GM23338 (cell line): Measurements from ENCODE around the gene TAF12. TPM values are rescaled to one million over a fixed set of nuclear protein-coding genes. Genes with fewer than 3 reads are reported as not detected.

ENCODE experiments used
- ATAC-seq: fragments of 200-7000 bp; cut with Tn5 transposase; 3 replicates; pipeline ENCODE4 v1.9.1; 2020
- DNase-seq: peaks from one replicate; pipeline ENCODE4 v3.0.0-alpha.2; 2015; ENCODE audit warnings: low spot score
- H2AFZ ChIP-seq: fragments of 200-600 bp; sonication (generic); 2 replicates; pipeline ENCODE4 v1.8.0; 2016; ENCODE audit warnings: antibody characterized with exemption, mild to moderate bottlenecking, moderate library complexity
- H3F3A ChIP-seq: fragments of 200-600 bp; sonication (generic); replicated peaks from 2 replicates; pipeline ENCODE4 v1.8.0; 2017; ENCODE audit warnings: antibody characterized with exemption, mixed run types, low read depth
- H3K27ac ChIP-seq: fragments of 200-600 bp; sonication (generic); 2 replicates; pipeline ENCODE4 v1.6.1; 2016; ENCODE audit warnings: low read depth
- H3K27me3 ChIP-seq: fragments of 200-600 bp; sonication (generic); 2 replicates; pipeline ENCODE4 v1.8.0; 2016; ENCODE audit warnings: mild to moderate bottlenecking, mixed run types, moderate library complexity; ENCODE audit not compliant: insufficient read depth
- H3K36me3 ChIP-seq: fragments of 200-600 bp; sonication (generic); 2 replicates; pipeline ENCODE4 v1.8.0; 2016; ENCODE audit warnings: mild to moderate bottlenecking; ENCODE audit not compliant: insufficient read depth
- H3K4me1 ChIP-seq: fragments of 200-600 bp; sonication (generic); 2 replicates; pipeline ENCODE4 v1.8.0; 2016; ENCODE audit warnings: mild to moderate bottlenecking, moderate library complexity; ENCODE audit not compliant: insufficient read depth
- H3K4me2 ChIP-seq: fragments of 200-600 bp; sonication (generic); 2 replicates; pipeline ENCODE4 v1.7.1; 2017; ENCODE audit warnings: mixed run types
- H3K4me3 ChIP-seq: fragments of 200-600 bp; sonication (generic); 2 replicates; pipeline ENCODE4 v1.6.1; 2016; ENCODE audit warnings: mixed run types
- H3K79me2 ChIP-seq: fragments of 200-600 bp; sonication (generic); replicated peaks from 2 replicates; pipeline ENCODE4 v1.8.0; 2017; ENCODE audit warnings: mild to moderate bottlenecking; ENCODE audit not compliant: insufficient read depth
- H3K9me2 ChIP-seq: fragments of 200-600 bp; sonication (generic); 2 replicates; pipeline ENCODE4 v1.8.0; 2017; ENCODE audit not compliant: insufficient read depth
- H4K20me1 ChIP-seq: fragments of 200-600 bp; sonication (generic); replicated peaks from 2 replicates; pipeline ENCODE4 v1.8.0; 2017; ENCODE audit warnings: mild to moderate bottlenecking; ENCODE audit not compliant: insufficient read depth
- H3K27ac Mint-ChIP-seq: 2 replicates; pipeline ENCODE4 v1.8.0; 2020; ENCODE audit warnings: inconsistent platforms, mild to moderate bottlenecking, moderate library complexity, mixed read lengths
- H3K27me3 Mint-ChIP-seq: 3 replicates; pipeline ENCODE4 v1.8.0; 2022; ENCODE audit warnings: low read depth, mild to moderate bottlenecking, moderate library complexity, mixed read lengths, inconsistent platforms; ENCODE audit not compliant: insufficient read depth, poor library complexity
- H3K36me3 Mint-ChIP-seq: 3 replicates; pipeline ENCODE4 v1.8.0; 2021; ENCODE audit warnings: low read depth, mild to moderate bottlenecking, inconsistent platforms, moderate library complexity, mixed read lengths
- H3K4me1 Mint-ChIP-seq: 3 replicates; pipeline ENCODE4 v1.8.0; 2020; ENCODE audit warnings: mild to moderate bottlenecking, inconsistent platforms, mixed read lengths
- H3K4me3 Mint-ChIP-seq: 3 replicates; pipeline ENCODE4 v1.8.0; 2021; ENCODE audit warnings: moderate library complexity, mild to moderate bottlenecking, inconsistent platforms, mixed read lengths
- H3K9me3 Mint-ChIP-seq: 3 replicates; pipeline ENCODE4 v1.8.0; 2020; ENCODE audit warnings: moderate library complexity, mild to moderate bottlenecking, inconsistent platforms, mixed read lengths
- CREB1 ChIP-seq: fragments of 250-450 bp; sonication (Bioruptor Pico); IDR thresholded peaks from 2 replicates; pipeline ENCODE4 v1.5.0; 2020; ENCODE audit warnings: low read depth, mild to moderate bottlenecking, moderate library complexity
- EZH2phosphoT487 ChIP-seq: fragments of 200-600 bp; sonication (generic); IDR thresholded peaks from one replicate; pipeline ENCODE4 v1.8.1; 2018; ENCODE audit warnings: antibody characterized with exemption; ENCODE audit not compliant: unreplicated experiment
- NANOG ChIP-seq: IDR thresholded peaks from 2 replicates; pipeline ENCODE4 v1.6.1; 2016; ENCODE audit warnings: antibody characterized with exemption, borderline replicate concordance
- POLR2AphosphoS5 ChIP-seq: IDR thresholded peaks from 2 replicates; pipeline ENCODE4 v1.6.1; 2016; ENCODE audit warnings: antibody characterized with exemption, low read depth
- STAT1 ChIP-seq: IDR thresholded peaks from one replicate; pipeline ENCODE4 v1.6.1; 2016; ENCODE audit warnings: antibody characterized with exemption; ENCODE audit not compliant: unreplicated experiment
- polyA plus RNA-seq: library from polyadenylated mRNA; unstranded; fragments of >200 nt; fragmentation: Nextera tagmentation; extraction: Ambion mirVana; gene quantifications from 2 replicates; pipeline ENCODE4 v1.2.1, GENCODE V29; 2016
- total RNA-seq: library from RNA; depleted of rRNA; stranded (reverse); fragments of >200 nt; shearing (Covaris generic); gene quantifications from 2 replicates; pipeline ENCODE4 v1.2.3, GENCODE V29; 2014
- TF ChIP-seq, protein P1 (sequence below): fragments of 250-450 bp; sonication (Bioruptor Pico); IDR thresholded peaks from 2 replicates; pipeline ENCODE4 v1.5.0; 2020; ENCODE audit warnings: mild to moderate bottlenecking, moderate library complexity
- TF ChIP-seq, protein P2 (sequence below): IDR thresholded peaks from 2 replicates; pipeline ENCODE4 v1.6.1; 2016; ENCODE audit warnings: antibody characterized with exemption

TAF12 gene
- total and polyA plus RNA-seq, 2 experiments from 2014 or later = 15.2 to 46.8 TPM

GRCh38 chr1:28571911-28572310 lies 71.0 kb downstream of the TAF12 start (continued):
- TF ChIP-seq, protein P1, sequence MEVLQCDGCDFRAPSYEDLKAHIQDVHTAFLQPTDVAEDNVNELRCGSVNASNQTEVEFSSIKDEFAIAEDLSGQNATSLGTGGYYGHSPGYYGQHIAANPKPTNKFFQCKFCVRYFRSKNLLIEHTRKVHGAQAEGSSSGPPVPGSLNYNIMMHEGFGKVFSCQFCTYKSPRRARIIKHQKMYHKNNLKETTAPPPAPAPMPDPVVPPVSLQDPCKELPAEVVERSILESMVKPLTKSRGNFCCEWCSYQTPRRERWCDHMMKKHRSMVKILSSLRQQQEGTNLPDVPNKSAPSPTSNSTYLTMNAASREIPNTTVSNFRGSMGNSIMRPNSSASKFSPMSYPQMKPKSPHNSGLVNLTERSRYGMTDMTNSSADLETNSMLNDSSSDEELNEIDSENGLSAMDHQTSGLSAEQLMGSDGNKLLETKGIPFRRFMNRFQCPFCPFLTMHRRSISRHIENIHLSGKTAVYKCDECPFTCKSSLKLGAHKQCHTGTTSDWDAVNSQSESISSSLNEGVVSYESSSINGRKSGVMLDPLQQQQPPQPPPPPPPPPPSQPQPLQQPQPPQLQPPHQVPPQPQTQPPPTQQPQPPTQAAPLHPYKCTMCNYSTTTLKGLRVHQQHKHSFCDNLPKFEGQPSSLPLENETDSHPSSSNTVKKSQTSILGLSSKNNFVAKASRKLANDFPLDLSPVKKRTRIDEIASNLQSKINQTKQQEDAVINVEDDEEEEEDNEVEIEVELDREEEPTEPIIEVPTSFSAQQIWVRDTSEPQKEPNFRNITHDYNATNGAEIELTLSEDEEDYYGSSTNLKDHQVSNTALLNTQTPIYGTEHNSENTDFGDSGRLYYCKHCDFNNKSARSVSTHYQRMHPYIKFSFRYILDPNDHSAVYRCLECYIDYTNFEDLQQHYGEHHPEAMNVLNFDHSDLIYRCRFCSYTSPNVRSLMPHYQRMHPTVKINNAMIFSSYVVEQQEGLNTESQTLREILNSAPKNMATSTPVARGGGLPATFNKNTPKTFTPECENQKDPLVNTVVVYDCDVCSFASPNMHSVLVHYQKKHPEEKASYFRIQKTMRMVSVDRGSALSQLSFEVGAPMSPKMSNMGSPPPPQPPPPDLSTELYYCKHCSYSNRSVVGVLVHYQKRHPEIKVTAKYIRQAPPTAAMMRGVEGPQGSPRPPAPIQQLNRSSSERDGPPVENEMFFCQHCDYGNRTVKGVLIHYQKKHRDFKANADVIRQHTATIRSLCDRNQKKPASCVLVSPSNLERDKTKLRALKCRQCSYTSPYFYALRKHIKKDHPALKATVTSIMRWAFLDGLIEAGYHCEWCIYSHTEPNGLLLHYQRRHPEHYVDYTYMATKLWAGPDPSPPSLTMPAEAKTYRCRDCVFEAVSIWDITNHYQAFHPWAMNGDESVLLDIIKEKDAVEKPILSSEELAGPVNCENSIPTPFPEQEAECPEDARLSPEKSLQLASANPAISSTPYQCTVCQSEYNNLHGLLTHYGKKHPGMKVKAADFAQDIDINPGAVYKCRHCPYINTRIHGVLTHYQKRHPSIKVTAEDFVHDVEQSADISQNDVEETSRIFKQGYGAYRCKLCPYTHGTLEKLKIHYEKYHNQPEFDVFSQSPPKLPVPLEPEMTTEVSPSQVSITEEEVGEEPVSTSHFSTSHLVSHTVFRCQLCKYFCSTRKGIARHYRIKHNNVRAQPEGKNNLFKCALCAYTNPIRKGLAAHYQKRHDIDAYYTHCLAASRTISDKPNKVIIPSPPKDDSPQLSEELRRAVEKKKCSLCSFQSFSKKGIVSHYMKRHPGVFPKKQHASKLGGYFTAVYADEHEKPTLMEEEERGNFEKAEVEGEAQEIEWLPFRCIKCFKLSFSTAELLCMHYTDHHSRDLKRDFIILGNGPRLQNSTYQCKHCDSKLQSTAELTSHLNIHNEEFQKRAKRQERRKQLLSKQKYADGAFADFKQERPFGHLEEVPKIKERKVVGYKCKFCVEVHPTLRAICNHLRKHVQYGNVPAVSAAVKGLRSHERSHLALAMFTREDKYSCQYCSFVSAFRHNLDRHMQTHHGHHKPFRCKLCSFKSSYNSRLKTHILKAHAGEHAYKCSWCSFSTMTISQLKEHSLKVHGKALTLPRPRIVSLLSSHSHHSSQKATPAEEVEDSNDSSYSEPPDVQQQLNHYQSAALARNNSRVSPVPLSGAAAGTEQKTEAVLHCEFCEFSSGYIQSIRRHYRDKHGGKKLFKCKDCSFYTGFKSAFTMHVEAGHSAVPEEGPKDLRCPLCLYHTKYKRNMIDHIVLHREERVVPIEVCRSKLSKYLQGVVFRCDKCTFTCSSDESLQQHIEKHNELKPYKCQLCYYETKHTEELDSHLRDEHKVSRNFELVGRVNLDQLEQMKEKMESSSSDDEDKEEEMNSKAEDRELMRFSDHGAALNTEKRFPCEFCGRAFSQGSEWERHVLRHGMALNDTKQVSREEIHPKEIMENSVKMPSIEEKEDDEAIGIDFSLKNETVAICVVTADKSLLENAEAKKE (CRISPR knock-in tag) = no peak
- no peak for TF ChIP-seq CREB1
- no peak for TF ChIP-seq NANOG

DNA sequence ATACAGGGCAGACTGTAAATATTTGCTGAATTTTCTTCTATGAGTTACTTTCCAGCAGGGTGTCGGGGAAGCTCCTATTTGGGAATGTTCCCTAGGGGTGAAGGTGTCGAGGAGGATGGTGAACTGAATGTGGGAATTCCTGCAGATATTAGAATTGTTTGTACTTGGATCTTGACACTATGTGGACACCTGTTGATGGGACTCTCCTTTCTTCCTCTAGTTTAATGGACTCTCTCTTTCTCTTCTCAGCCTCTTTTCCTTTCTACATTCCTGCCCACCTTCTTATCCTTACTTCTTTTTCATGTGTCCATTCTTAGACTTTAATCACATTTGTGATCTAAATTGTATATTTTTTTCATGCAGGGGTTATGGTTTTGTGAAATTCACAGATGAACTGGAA lies 75.9 kb downstream of the TAF12 start:
- Histone ChIP-seq H4K20me1 (no peaks in the 10 kb centered on the region; the same call in 1 of the 2 replicates), H3F3A (peaks cover 5% of the 10 kb centered on the region), H3K27ac (no peak overlapping the region), H3K9me2 (no peaks in the 10 kb centered on the region), H3K4me3 (no peak overlapping the region), H2AFZ (no peak overlapping the region), H3K4me1 (no peaks in the 10 kb centered on the region), H3K36me3 (peaks cover 16% of the 10 kb centered on the region), H3K79me2 (no peaks in the 10 kb centered on the region), H3K4me2 (no peak overlapping the region), H3K27me3 (no peaks in the 10 kb centered on the region)
- no peak for DNase-seq
- Mint-ChIP-seq H3K27me3 (peaks cover 2% of the 10 kb centered on the region), H3K9me3 (no peaks in the 10 kb centered on the region), H3K4me1 (no peaks in the 10 kb centered on the region), H3K36me3 (peaks cover 59% of the 10 kb centered on the region), H3K27ac (no peak overlapping the region), H3K4me3 (no peak overlapping the region)
- no peak for ATAC-seq
- TF ChIP-seq, protein P2, sequence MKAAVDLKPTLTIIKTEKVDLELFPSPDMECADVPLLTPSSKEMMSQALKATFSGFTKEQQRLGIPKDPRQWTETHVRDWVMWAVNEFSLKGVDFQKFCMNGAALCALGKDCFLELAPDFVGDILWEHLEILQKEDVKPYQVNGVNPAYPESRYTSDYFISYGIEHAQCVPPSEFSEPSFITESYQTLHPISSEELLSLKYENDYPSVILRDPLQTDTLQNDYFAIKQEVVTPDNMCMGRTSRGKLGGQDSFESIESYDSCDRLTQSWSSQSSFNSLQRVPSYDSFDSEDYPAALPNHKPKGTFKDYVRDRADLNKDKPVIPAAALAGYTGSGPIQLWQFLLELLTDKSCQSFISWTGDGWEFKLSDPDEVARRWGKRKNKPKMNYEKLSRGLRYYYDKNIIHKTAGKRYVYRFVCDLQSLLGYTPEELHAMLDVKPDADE = no peak
- TF ChIP-seq EZH2phosphoT487 = no peak
- TF ChIP-seq, protein P1 (CRISPR knock-in tag) = no peak
- no peak for TF ChIP-seq STAT1
- no peak for TF ChIP-seq POLR2AphosphoS5
